ENCODE measurements around the gene APOL6.

The APOL6 gene

GRCh38 chr22:35615156-35615555 lies 33.1 kb upstream of the APOL6 start:
- H3K4me3 ChIP-seq (ENCODE audit: control insufficient read depth, low read depth, low read length) = no peak overlapping the region
- DNase-seq (ENCODE audit: low read depth) = no peak
- TF ChIP-seq CTCF (IDR thresholded peaks at IDR 0.05; ENCODE audit: control insufficient read depth, insufficient read depth, low read depth, low read length, missing control alignments) = no peak

GRCh38 chr22:35616043-35616442 lies 32.2 kb upstream of the APOL6 start:
- no peak for DNase-seq (ENCODE audit: low read depth)
- no peak overlapping the region for H3K4me3 ChIP-seq (ENCODE audit: control insufficient read depth, low read depth, low read length)
- no peak for TF ChIP-seq CTCF (IDR thresholded peaks at IDR 0.05; ENCODE audit: control insufficient read depth, insufficient read depth, low read depth, low read length, missing control alignments)

- no peak within 1 kb of the TSS for H3K4me3 ChIP-seq (ENCODE audit: control insufficient read depth, low read depth, low read length)
- DNase-seq (ENCODE audit: low read depth) = no peak
- TF ChIP-seq CTCF (IDR thresholded peaks at IDR 0.05; ENCODE audit: control insufficient read depth, insufficient read depth, low read depth, low read length, missing control alignments) = no peak
Measured at GRCh38 chr22:35617137-35617755, 31.0 kb upstream of the APOL6 start, which contains the start of gene MB. Gene MB, minus strand, starts transcription at chr22:35617329. Its CDS starts 72 bp downstream, at chr22:35617257.

- H3K4me3 ChIP-seq (ENCODE audit: control insufficient read depth, low read depth, low read length) = no peak overlapping the region
- no peak for TF ChIP-seq CTCF (IDR thresholded peaks at IDR 0.05; ENCODE audit: control insufficient read depth, insufficient read depth, low read depth, low read length, missing control alignments)
- DNase-seq (ENCODE audit: low read depth) = no peak
Measured at GRCh38 chr22:35618427-35619223, 29.6 kb upstream of the APOL6 start.

GRCh38 chr22:35619336-35620094 lies 28.7 kb upstream of the APOL6 start:
- no peak for DNase-seq (ENCODE audit: low read depth)
- no peak for TF ChIP-seq CTCF (IDR thresholded peaks at IDR 0.05; ENCODE audit: control insufficient read depth, insufficient read depth, low read depth, low read length, missing control alignments)
- no peak overlapping the region for H3K4me3 ChIP-seq (ENCODE audit: control insufficient read depth, low read depth, low read length)

- no peak for DNase-seq (ENCODE audit: low read depth)
- no peak overlapping the region for H3K4me3 ChIP-seq (ENCODE audit: control insufficient read depth, low read depth, low read length)
- no peak for TF ChIP-seq CTCF (IDR thresholded peaks at IDR 0.05; ENCODE audit: control insufficient read depth, insufficient read depth, low read depth, low read length, missing control alignments)
Measured at GRCh38 chr22:35620624-35621251, 27.5 kb upstream of the APOL6 start.
